OCI-LY7 (cell line): ENCODE data around the gene SP5. TPM values are rescaled to one million over a fixed set of nuclear protein-coding genes. Genes with fewer than 3 reads are reported as not detected.

Experiments
- BruUV-seq: library from RNA; stranded (reverse); fragments of 400-500 nt; replicated peaks from 2 replicates; lab custom pipeline; 2021; lab: Mats Ljungman, UMichigan
- CTCF ChIA-PET: fragments of 300-600 bp; sonication (Branson Sonifier 250); formaldehyde crosslinking; loops from one replicate; lab custom pipeline; 2022; ENCODE audit warnings: antibody characterized with exemption; ENCODE audit not compliant: unreplicated experiment; lab: Charles Lee
- POLR2A ChIA-PET: fragments of 300-600 bp; sonication (Branson Sonifier 250); formaldehyde crosslinking; loops from one replicate; lab custom pipeline; 2022; ENCODE audit warnings: antibody characterized with exemption; lab: Charles Lee
- DNase-seq: peaks from one replicate; pipeline ENCODE4 v3.0.0-alpha.2; 2015; ENCODE audit warnings: low spot score
- H2AFZ ChIP-seq: fragments of 200-600 bp; sonication (generic), shearing (Covaris generic); 2 replicates; pipeline ENCODE4 v1.6.1; 2014; ENCODE audit warnings: mild to moderate bottlenecking, antibody characterized with exemption, low read length, moderate library complexity
- H3K27ac ChIP-seq: fragments of 200-600 bp; sonication (generic); 2 replicates; pipeline ENCODE4 v1.5.1; 2014; ENCODE audit warnings: mixed run types, low read depth, mild to moderate bottlenecking, moderate library complexity, low read length, inconsistent platforms; ENCODE audit not compliant: poor library complexity, severe bottlenecking
- H3K36me3 ChIP-seq: fragments of 200-600 bp; sonication (generic); 2 replicates; pipeline ENCODE4 v1.6.1; 2014; ENCODE audit warnings: mild to moderate bottlenecking, antibody characterized with exemption, low read length, moderate library complexity, mixed read lengths; ENCODE audit not compliant: insufficient read depth
- H3K4me1 ChIP-seq: fragments of 200-600 bp; sonication (generic); 2 replicates; pipeline ENCODE4 v1.5.1; 2014; ENCODE audit warnings: mild to moderate bottlenecking, low read length; ENCODE audit not compliant: insufficient read depth, poor library complexity, severe bottlenecking
- H3K4me2 ChIP-seq: fragments of 200-600 bp; sonication (generic); 2 replicates; pipeline ENCODE4 v1.6.1; 2014; ENCODE audit warnings: mild to moderate bottlenecking, low read length
- H3K4me3 ChIP-seq: fragments of 200-600 bp; sonication (generic); 2 replicates; pipeline ENCODE4 v1.5.1; 2014; ENCODE audit warnings: mild to moderate bottlenecking, low read depth, low read length; ENCODE audit not compliant: poor library complexity, severe bottlenecking
- H3K79me2 ChIP-seq: fragments of 200-600 bp; sonication (generic); 2 replicates; pipeline ENCODE4 v1.6.1; 2016; ENCODE audit warnings: low read depth, mild to moderate bottlenecking, low read length, moderate library complexity, mixed read lengths; ENCODE audit not compliant: insufficient read depth
- H3K9me2 ChIP-seq: fragments of 200-600 bp; sonication (generic); 2 replicates; pipeline ENCODE4 v1.6.1; 2016; ENCODE audit warnings: mild to moderate bottlenecking, low read length, mixed read lengths; ENCODE audit not compliant: insufficient read depth
- H3K9me3 ChIP-seq: fragments of 200-600 bp; sonication (generic); 2 replicates; pipeline ENCODE4 v1.6.1; 2014; ENCODE audit warnings: mild to moderate bottlenecking, mixed run types, low read length, mixed read lengths
- H4K20me1 ChIP-seq: fragments of 200-600 bp; sonication (generic); 2 replicates; pipeline ENCODE4 v1.6.1; 2014; ENCODE audit warnings: mild to moderate bottlenecking, antibody characterized with exemption, low read length, moderate library complexity, mixed read lengths; ENCODE audit not compliant: insufficient read depth
- CTCF ChIP-seq: fragments of 200-600 bp; sonication (generic); conservative IDR thresholded peaks from 2 replicates; pipeline ENCODE4 v1.5.1; 2014; ENCODE audit warnings: mild to moderate bottlenecking, antibody characterized with exemption, low read length, moderate library complexity, mixed read lengths
- EZH2phosphoT487 ChIP-seq: fragments of 200-600 bp; sonication (generic); IDR thresholded peaks from 2 replicates; pipeline ENCODE4 v1.6.1; 2018; ENCODE audit warnings: low read depth, borderline replicate concordance, mild to moderate bottlenecking, mixed run types, antibody characterized with exemption, low read length, moderate library complexity, mixed read lengths
- intact Hi-C: fragments of 100-400 bp; cut with micrococcal nuclease; formaldehyde crosslinking; loops from one replicate; pipeline ENCODE4 v1.10.0; 2022; ENCODE audit not compliant: unreplicated experiment
- total RNA-seq, 2 experiments: library from RNA; depleted of rRNA in 1 of 2; stranded (reverse); fragments of >200 nt in 1 of 2; shearing (Covaris generic) in 1 of 2; gene quantifications; 2 replicates each; pipeline ENCODE4 v1.2.3, GENCODE V29; 2014 to 2022

The SP5 gene
- total RNA-seq, 2 experiments from 2014 or later: not detected

- no peaks in the 10 kb centered on the region for H3K79me2 ChIP-seq
- TF ChIP-seq EZH2phosphoT487 (no peak), CTCF (no peak)
- H3K27ac ChIP-seq: no peak overlapping the region
- H3K9me2 ChIP-seq: no peaks in the 10 kb centered on the region
- no peaks in the 10 kb centered on the region for H3K9me3 ChIP-seq
- H3K4me1 ChIP-seq: no peaks in the 10 kb centered on the region
- intact Hi-C loops: no loop called here
- no peaks in the 10 kb centered on the region for H4K20me1 ChIP-seq
- H3K36me3 ChIP-seq: no peaks in the 10 kb centered on the region
- no peak overlapping the region for H3K4me3 ChIP-seq
- no peak overlapping the region for H2AFZ ChIP-seq
- POLR2A ChIA-PET: no interaction called here
- no peak overlapping the region for H3K4me2 ChIP-seq
- DNase-seq: no peak
- CTCF ChIA-PET: no interaction called here
- no TSS peak for BruUV-seq
Observed at GRCh38 chr2:170675701-170676100, 39.4 kb upstream of the SP5 start.

GRCh38 chr2:170679607-170680079 lies 35.5 kb upstream of the SP5 start:
- Histone ChIP-seq H3K9me2 (no peaks in the 10 kb centered on the region), H3K4me1 (no peaks in the 10 kb centered on the region), H3K9me3 (no peaks in the 10 kb centered on the region), H2AFZ (no peak overlapping the region), H3K27ac (no peak overlapping the region), H4K20me1 (no peaks in the 10 kb centered on the region), H3K79me2 (no peaks in the 10 kb centered on the region), H3K4me3 (no peak overlapping the region), H3K36me3 (no peaks in the 10 kb centered on the region), H3K4me2 (no peak overlapping the region)
- no TSS peak for BruUV-seq
- ChIA-PET POLR2A (interaction anchor here (0.7 to 1.6 kb wide), 7 partner anchors 10 to 1939 kb away, joined by 3 to 9 read pairs (median 4); no protein-coding TSS in a partner anchor), CTCF (interaction anchor here (0.6 kb wide), 1 partner anchor 59 kb away, joined by 4 read pairs; no protein-coding TSS in a partner anchor)
- DNase-seq: no peak
- no peak for TF ChIP-seq CTCF
- TF ChIP-seq EZH2phosphoT487: no peak
- intact Hi-C loops: no loop called here

- Histone ChIP-seq H2AFZ (no peak overlapping the region), H4K20me1 (no peaks in the 10 kb centered on the region), H3K27ac (no peak overlapping the region), H3K4me1 (no peaks in the 10 kb centered on the region), H3K4me2 (no peak overlapping the region), H3K36me3 (no peaks in the 10 kb centered on the region), H3K9me3 (no peaks in the 10 kb centered on the region), H3K9me2 (no peaks in the 10 kb centered on the region), H3K4me3 (no peak overlapping the region), H3K79me2 (no peaks in the 10 kb centered on the region)
- POLR2A ChIA-PET: interaction anchor here (0.5 to 1.6 kb wide), 7 partner anchors 9 to 1939 kb away, joined by 3 to 7 read pairs (median 4); no protein-coding TSS in a partner anchor
- no peak for TF ChIP-seq EZH2phosphoT487
- no peak for TF ChIP-seq CTCF
- CTCF ChIA-PET: no interaction called here
- no TSS peak for BruUV-seq
- DNase-seq: no peak
- intact Hi-C loops: no loop called here
Observed at GRCh38 chr2:170680172-170680941, 34.8 kb upstream of the SP5 start.
